HG03354 (cell line): ENCODE measurements around the gene CHRM5.
"Not testable (repeated sequence)": the region's sequence is repeated elsewhere in the genome, so short reads cannot be mapped to it uniquely, and the experiment has no call there.

ENCODE experiments used
- ATAC-seq: cut with Tn5 transposase; IDR thresholded peaks from one replicate; pipeline ENCODE4 v1.9.1; 2021; ENCODE audit warnings: mild to moderate bottlenecking; ENCODE audit not compliant: unreplicated experiment, poor library complexity, severe bottlenecking

Gene CHRM5

GRCh38 chr15:33985287-33985686, 17.0 kb downstream of the CHRM5 start:
- ATAC-seq: no peak

- no peak for ATAC-seq
Observed at GRCh38 chr15:33985751-33986150, 17.5 kb downstream of the CHRM5 start.

GRCh38 chr15:33987444-33987843, 19.1 kb downstream of the CHRM5 start:
- no peak for ATAC-seq

GRCh38 chr15:33988384-33988783, 20.1 kb downstream of the CHRM5 start:
- ATAC-seq: no peak

GRCh38 chr15:33994005-33994615, 25.8 kb downstream of the CHRM5 start:
- ATAC-seq: no peak

GRCh38 chr15:33995666-33996065, 27.4 kb downstream of the CHRM5 start:
- not testable (repeated sequence) for ATAC-seq

GRCh38 chr15:34001536-34001935, 33.2 kb downstream of the CHRM5 start:
- no peak for ATAC-seq

GRCh38 chr15:34006381-34006780, 38.1 kb downstream of the CHRM5 start:
- no peak for ATAC-seq

- no peak for ATAC-seq
Observed at GRCh38 chr15:34009656-34010055, 41.4 kb downstream of the CHRM5 start.

- ATAC-seq: no peak
Observed at GRCh38 chr15:34010921-34011320, 42.6 kb downstream of the CHRM5 start.

- ATAC-seq: no peak
Observed at GRCh38 chr15:34011481-34011880, 43.2 kb downstream of the CHRM5 start.

- no peak for ATAC-seq
Observed at GRCh38 chr15:34012461-34013028, 44.2 kb downstream of the CHRM5 start.

GRCh38 chr15:34013746-34014145, 45.4 kb downstream of the CHRM5 start:
- ATAC-seq: no peak

GRCh38 chr15:34014556-34014955, 46.3 kb downstream of the CHRM5 start:
- ATAC-seq: no peak

- ATAC-seq: no peak
Observed at GRCh38 chr15:34018021-34018645, 49.8 kb downstream of the CHRM5 start.

GRCh38 chr15:34018738-34019137, 50.4 kb downstream of the CHRM5 start:
- ATAC-seq: not testable (repeated sequence)

- ATAC-seq: no peak
Observed at GRCh38 chr15:34019369-34019990, 51.2 kb downstream of the CHRM5 start.

GRCh38 chr15:34023907-34024306, 55.6 kb downstream of the CHRM5 start:
- no peak for ATAC-seq

GRCh38 chr15:34025252-34025651, 57.0 kb downstream of the CHRM5 start:
- no peak for ATAC-seq

GRCh38 chr15:34027606-34028005, 59.3 kb downstream of the CHRM5 start:
- ATAC-seq: no peak
